Frontal cortex (tissue), 4 donors: Measurements from ENCODE around the gene CENPN. TPM values are rescaled to one million over a fixed set of nuclear protein-coding genes. Genes with fewer than 3 reads are reported as not detected.

Source experiments
- DNase-seq, 2 donors: peaks; one replicate each; pipeline ENCODE4 v3.0.0; 2012; ENCODE audit warnings: low spot score in 2 of 2
- FAIRE-seq: peaks from 2 replicates; lab custom pipeline; 2012; peaks lifted over from hg19 to GRCh38; lab: Jason Lieb, UNC
- total RNA-seq: library from RNA; depleted of rRNA; stranded (reverse); fragments of >200 nt; gene quantifications from one replicate; pipeline ENCODE4 v1.2.3, GENCODE V29; 2014
- donor health status: control.
- donor health status: control.
- donor health status: control.

The CENPN gene
- total RNA-seq, result 4.5 TPM

GRCh38 chr16:81006813-81007695 lies at the start of gene CENPN, which contains the start of gene CMC2:
TSS of gene CENPN (plus strand) at chr16:81007214. CDS start at chr16:81011940, 4,726 bp downstream.
TSS of gene CMC2 (minus strand) at chr16:81006885. CDS start at chr16:80997394, 9,491 bp downstream.
- FAIRE-seq, result no peak
- DNase-seq, result peak; percentile 86 to 88

- DNase-seq (no peak), FAIRE-seq (no peak)
These were observed 48.7 kb upstream of the CENPN start for GRCh38 chr16:80958284-80958683.

GRCh38 chr16:80962879-80963278 lies 44.1 kb upstream of the CENPN start:
- no peak for DNase-seq
- FAIRE-seq, result no peak

- FAIRE-seq, result no peak
- DNase-seq, result no peak
These were observed 42.7 kb upstream of the CENPN start for GRCh38 chr16:80964351-80964750.

GRCh38 chr16:80966617-80967016 lies 40.4 kb upstream of the CENPN start:
- DNase-seq (no peak), FAIRE-seq (no peak)

- no peak for DNase-seq
- FAIRE-seq, result no peak
These were observed 38.5 kb upstream of the CENPN start for GRCh38 chr16:80968386-80969113.

- DNase-seq (no peak), FAIRE-seq (no peak)
These were observed 37.9 kb upstream of the CENPN start for GRCh38 chr16:80969114-80969484.

GRCh38 chr16:80971819-80972218 lies 35.2 kb upstream of the CENPN start:
- FAIRE-seq, result no peak
- no peak for DNase-seq

GRCh38 chr16:80972611-80973010 lies 34.4 kb upstream of the CENPN start:
- FAIRE-seq (no peak), DNase-seq (no peak)

- FAIRE-seq (no peak), DNase-seq (no peak)
These were observed 33.0 kb upstream of the CENPN start for GRCh38 chr16:80973991-80974390.

GRCh38 chr16:80974649-80975376 lies 32.2 kb upstream of the CENPN start:
- DNase-seq (no peak), FAIRE-seq (no peak)

GRCh38 chr16:80976946-80977345 lies 30.1 kb upstream of the CENPN start:
- no peak for FAIRE-seq
- DNase-seq, result no peak

GRCh38 chr16:80981103-80981502 lies 25.9 kb upstream of the CENPN start:
- DNase-seq (no peak), FAIRE-seq (no peak)

GRCh38 chr16:80982646-80983045 lies 24.4 kb upstream of the CENPN start:
- DNase-seq, result no peak
- FAIRE-seq, result no peak

- DNase-seq (no peak), FAIRE-seq (no peak)
These were observed 22.7 kb upstream of the CENPN start for GRCh38 chr16:80984124-80984892.

- no peak for DNase-seq
- FAIRE-seq, result no peak
These were observed 21.4 kb upstream of the CENPN start for GRCh38 chr16:80985611-80986010.

GRCh38 chr16:80986557-80986956 lies 20.5 kb upstream of the CENPN start:
- FAIRE-seq, result no peak

GRCh38 chr16:80988756-80989155 lies 18.3 kb upstream of the CENPN start:
- FAIRE-seq, result no peak
- no peak for DNase-seq

More at GRCh38 chr16:80986557-80986956, 20.5 kb upstream of the CENPN start:
- no peak for DNase-seq

- DNase-seq (no peak), FAIRE-seq (no peak)
These were observed 17.2 kb upstream of the CENPN start for GRCh38 chr16:80989801-80990200.

GRCh38 chr16:80990577-80990976 lies 16.4 kb upstream of the CENPN start:
- FAIRE-seq (no peak), DNase-seq (no peak)
